NCI-H2196 (cell line): ENCODE data around the gene HAND2.

ENCODE experiments used
- DNase-seq: peaks from one replicate; lab custom pipeline; 2025; ENCODE audit not compliant: unreplicated experiment; lab: John Stamatoyannopoulos, UW

HAND2 gene

GRCh38 chr4:173536808-173537429 is 6.9 kb upstream of the HAND2 start:
- no peak for DNase-seq

DNA sequence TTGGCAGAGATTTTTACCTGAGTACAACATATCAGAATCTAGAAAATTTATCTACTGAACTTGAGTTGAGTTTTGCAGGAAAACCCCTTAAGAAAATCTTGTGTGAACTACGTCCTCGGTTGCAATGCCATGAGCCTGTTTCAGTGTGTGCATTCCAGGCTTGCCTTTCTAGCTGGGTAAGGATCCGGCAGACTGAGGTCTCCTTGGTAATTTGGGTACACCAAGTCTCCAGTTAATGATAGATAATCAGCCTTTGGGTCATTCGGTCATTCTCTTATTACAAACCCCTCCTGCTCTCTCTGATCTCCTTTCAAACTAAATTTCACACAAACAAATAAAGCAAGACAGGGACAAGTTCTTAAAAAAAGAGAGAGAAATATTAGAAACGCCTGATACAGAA is 5.9 kb upstream of the HAND2 start:
- no peak for DNase-seq

DNA sequence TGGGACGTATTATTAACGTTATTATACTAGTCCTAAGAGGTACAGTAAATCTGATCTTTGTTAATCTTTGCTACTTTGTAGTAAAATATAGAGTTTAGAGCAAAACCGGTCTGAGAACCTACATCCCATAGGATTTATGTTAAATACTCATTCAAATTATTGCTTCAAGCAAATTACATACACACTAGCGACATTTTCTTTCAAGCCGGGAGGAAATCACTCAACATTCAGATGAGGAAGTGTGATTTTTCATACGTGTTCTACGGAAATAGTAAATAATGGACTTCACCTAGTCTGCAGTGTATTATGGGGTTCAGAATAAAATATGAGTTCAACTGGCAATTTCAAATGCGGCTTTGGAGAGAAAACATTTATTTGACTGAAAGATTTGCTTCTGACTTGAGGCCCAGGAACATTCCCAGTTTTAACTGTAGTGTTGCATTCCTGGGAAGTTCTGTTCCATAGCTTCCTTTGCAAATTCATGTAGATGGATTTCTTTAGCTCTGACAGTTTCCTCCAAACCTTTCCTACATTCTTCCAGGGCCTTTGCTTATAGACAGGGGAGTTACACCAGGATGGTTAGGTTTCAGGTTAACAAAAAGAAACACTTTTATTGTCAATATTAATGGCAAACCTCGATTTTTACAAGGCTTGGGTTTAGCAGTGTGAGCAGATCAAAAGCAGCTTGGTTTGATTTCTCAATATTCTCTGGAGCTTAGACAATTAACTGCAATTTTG is 5.3 kb upstream of the HAND2 start:
- no peak for DNase-seq

- no peak for DNase-seq
Measured at GRCh38 chr4:173534434-173534833, 4.4 kb upstream of the HAND2 start.

DNA sequence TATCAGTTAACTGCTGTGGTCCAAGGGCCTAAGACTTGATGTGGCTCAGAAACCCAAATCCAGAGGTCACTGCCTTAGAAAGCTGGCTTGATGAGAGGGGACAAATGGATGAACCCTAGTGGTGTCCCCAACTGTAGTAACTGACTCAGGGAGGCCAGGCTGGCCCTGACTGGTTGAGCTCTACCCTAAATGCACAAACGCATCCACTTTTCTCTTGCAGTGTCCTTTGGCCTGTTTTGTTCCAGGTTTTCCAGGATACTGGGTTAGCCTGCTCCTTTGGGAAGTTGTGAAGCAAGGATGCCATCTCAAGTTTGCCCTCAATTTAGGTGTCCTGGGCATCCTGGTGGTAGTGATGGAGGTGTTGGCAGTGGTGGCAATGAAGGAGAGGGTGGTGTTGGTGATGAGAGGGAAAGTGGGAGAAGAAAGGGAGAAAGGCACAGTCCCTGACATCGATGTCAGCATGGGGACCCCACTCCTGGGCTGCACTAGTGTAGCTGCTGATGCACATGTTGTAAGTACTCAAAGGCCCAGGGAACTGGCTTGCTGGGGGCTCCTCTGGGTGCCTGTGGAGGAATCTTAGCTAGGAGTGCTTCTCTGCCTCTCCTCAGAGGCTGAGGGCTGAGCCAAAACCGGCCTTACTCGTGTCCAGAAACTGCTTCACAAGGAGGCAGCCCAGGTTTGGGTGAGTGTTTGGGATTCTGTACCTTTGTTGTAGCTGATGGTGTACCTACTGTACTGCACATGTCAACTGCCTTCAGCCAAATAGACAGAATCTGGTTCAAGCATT is 2.9 kb upstream of the HAND2 start:
- DNase-seq, result no peak

- no peak for DNase-seq
Measured at GRCh38 chr4:173531086-173531965, 1.3 kb upstream of the HAND2 start.

DNA sequence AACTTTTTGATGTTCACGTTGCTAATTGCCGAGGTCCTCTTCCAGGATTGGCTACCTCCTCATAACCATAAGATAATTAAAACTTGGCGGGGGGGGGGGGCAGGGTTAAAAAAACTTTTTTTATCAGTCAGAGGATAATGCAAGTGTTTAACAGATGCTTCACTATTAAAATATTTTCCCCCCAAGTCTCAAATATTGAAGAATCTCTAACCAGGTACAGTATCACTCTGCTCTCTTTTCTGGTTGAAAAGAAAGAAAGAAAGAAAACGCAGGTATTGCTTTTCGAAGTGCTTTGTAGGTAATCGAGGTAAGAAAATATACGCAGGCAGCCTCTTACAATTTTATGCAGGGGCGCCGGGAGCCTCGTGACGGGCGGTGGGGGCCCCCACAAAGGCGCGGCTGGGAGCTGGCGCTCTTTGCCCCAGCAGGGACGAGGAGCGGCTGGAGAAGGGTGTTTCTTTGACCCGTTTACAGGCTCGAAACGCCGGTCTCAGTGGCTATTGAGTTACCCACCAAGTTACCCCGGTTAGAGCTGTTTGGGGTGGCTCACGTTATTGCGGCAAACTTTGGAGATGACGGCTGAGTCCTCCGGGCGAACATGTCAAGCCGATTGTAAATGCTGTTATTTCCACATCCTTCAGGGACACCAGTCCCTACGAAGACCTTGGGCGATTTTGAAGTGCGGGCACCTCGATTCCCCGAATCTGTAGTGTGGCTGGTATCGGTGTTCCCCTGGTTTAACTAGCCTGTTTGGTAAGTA is 477 bp upstream of the HAND2 start:
- DNase-seq, result no peak

GRCh38 chr4:173528378-173529321 is 1.4 kb downstream of the HAND2 start:
- no peak for DNase-seq

DNA sequence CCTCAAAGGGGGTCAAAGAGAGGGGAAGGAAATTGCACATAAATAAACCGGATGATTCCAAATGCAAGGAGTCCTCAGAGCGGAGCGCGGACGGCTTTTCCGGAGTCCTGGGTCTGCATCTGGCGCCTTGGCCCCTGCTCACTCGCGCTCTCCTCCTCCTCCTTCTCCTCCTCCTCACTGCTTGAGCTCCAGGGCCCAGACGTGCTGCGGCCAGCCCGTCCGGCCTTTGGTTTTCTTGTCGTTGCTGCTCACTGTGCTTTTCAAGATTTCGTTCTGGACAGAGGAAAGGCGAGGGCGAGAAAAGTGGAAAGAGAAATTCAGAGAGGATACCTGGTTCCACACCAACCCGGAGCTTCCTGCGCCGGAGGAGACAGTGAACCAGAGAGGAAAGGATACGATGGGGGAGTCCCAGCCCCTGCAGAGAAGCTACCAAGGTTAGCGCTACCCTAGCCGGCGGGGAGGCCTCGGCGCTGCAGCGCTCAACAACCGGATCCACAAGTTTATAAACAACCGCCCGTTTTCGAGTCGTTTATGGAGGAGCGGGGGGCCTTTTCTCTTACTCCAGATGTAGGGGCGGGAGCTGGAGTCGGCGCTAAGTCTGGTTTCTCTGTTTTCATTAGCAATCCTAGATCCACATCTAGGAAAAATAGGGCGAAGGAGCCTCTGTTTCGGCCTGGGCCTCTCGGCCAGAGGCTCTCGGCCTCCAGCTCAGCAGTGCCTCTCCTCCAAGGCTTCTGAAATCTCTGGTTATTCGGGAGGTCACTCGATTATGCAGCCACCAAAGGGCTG is 2.7 kb downstream of the HAND2 start:
- no peak for DNase-seq

DNA sequence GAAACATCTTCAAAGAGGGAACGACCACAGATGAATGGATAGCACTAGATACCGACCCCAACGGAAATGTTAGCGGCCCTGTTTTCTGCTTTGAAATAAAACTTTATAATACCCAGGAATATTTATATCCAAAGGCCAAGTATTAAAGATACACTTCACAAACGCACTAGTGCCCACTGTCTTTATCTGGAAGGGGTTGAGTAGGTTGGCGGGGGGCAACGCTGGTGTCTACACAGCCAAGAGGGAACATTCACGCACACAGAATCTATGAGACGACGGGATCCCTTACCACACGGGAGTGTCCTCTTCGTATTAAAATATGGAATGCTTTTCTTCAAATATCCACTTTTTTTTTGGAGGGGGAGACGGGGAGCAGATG is 3.3 kb downstream of the HAND2 start:
- no peak for DNase-seq

- no peak for DNase-seq
Measured at GRCh38 chr4:173526027-173526482, 4.0 kb downstream of the HAND2 start.

DNA sequence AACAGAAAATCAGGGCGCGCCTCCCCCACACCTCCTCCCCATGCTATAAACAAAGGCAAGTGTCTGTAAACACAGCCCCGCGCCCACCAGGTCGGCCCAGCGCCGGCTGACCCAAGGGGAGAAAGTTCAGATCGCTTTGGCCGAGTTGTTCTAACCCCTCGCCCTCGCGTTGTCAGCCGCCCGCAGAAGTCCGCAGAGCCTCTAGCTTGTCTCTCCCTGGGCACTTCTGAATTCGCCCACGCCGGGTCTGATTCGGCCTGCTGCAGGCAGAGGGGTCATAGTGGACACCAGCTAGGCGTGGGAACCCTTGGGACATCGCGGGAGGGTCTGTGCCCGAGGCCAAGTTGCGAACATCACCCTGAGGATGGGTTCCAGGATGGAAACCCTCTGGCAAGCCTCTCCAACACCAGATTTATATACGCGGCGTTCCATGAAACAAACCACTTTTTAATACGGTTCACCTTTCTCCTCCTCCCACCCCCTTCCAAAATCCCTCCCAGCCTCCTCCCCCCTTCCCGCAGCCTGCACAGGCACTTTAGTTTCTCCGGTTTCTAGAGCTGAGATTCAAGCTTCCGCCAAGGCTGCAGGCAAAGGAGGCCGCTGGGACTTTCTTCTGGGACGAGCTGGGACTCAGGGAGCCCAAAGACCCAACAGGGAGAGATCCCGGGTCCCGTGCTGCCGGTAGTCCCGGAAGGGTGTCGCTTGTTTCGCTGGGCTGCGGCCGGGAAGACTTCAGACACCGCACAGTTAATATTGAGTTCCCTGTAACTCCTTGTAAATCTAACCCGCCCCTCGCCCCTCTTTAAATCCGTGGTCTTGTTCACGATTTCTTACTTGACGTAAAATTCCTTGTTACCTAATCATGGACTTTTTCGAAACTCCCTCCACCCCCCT is 4.7 kb downstream of the HAND2 start:
- DNase-seq, result no peak

DNA sequence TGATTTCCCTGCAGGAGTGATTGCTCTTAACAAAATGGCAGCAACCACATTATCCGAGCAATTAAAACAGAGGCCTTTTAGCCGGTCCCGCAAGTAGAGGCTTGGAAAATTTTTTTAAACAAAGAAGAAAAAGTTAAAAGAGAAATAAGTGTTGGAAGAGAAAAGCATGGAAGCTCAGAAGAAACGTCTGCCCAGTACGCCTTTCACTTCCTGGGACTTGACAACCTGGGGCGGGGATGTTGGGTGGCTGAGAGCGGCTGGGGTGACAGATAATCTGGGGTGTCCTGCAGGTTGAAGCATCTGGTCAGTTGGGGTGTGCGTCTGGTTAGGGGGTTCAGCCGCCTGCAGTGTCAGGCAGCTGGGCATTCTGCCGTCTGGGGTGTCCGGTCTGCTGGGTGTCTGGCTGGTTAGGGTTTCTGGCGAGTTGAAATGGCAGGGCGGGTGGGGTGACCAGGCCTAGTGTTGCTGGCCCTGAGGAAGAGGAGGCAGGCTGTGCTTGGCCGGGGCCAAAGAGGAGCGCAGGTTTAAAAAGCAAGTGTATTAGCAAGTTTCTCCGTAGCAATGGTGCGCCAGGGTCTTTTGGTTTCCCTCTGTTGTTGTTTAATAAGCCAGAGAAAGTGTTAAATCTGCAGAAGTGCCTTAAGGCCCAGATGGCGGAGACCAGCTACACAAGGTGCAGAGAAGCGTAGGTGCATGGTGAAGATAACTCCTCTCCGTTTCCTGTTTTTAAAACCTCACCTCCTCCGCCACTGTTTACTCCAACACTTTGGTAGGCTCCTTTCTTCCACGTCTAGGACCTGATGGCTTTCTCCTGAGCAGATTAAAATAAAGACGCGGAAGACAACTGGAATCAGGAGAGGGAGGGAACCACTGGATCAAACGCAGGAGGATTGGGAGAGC is 5.6 kb downstream of the HAND2 start:
- no peak for DNase-seq

- DNase-seq, result no peak
Measured at GRCh38 chr4:173522951-173523395, 7.1 kb downstream of the HAND2 start.

- no peak for DNase-seq
Measured at GRCh38 chr4:173522160-173522950, 7.7 kb downstream of the HAND2 start.
